Liver (tissue), 9 donors: ENCODE results near the gene USP24. TPM values are rescaled to one million over a fixed set of nuclear protein-coding genes. Genes with fewer than 3 reads are reported as not detected.
"Not testable (repeated sequence)": the region's sequence is repeated elsewhere in the genome, so short reads cannot be mapped to it uniquely, and the experiment has no call there.

ENCODE experiments used
- DNase-seq: peaks from one replicate; pipeline ENCODE4 v3.0.0-alpha.2; 2017; ENCODE audit warnings: low spot score
- H3K27ac ChIP-seq, 2 donors: one replicate each; pipeline ENCODE4 v1.7.0; 2013; ENCODE audit warnings: inconsistent platforms in 2 of 2, low read length in 2 of 2, control low read depth in 1 of 2, low read depth in 1 of 2, mild to moderate bottlenecking in 1 of 2
- H3K27me3 ChIP-seq, 4 donors: one replicate each; pipeline versions ENCODE4 v1.6.1 to v1.7.0; 2013; ENCODE audit warnings: low read length in 3 of 4, inconsistent platforms in 1 of 4, mild to moderate bottlenecking in 1 of 4, moderate library complexity in 1 of 4; ENCODE audit not compliant: control insufficient read depth in 4 of 4, insufficient read depth in 4 of 4
- H3K36me3 ChIP-seq, 4 donors: one replicate each; pipeline versions ENCODE4 v1.6.1 to v1.7.0; 2013; ENCODE audit warnings: low read length in 3 of 4, mild to moderate bottlenecking in 3 of 4, low read depth in 1 of 4, moderate library complexity in 1 of 4; ENCODE audit not compliant: control insufficient read depth in 4 of 4, insufficient read depth in 3 of 4
- H3K4me1 ChIP-seq, 4 donors: one replicate each; pipeline versions ENCODE4 v1.6.1 to v1.7.0; 2013; ENCODE audit warnings: low read length in 3 of 4, mild to moderate bottlenecking in 3 of 4, moderate library complexity in 1 of 4; ENCODE audit not compliant: control insufficient read depth in 4 of 4, insufficient read depth in 4 of 4
- H3K4me3 ChIP-seq, 3 donors: one replicate each; pipeline versions ENCODE4 v1.6.1 to v1.7.0; 2013; ENCODE audit warnings: low read length in 3 of 3, control low read depth in 1 of 3, low read depth in 1 of 3, mild to moderate bottlenecking in 1 of 3
- H3K9ac ChIP-seq, 2 donors: one replicate each; pipeline ENCODE4 v1.7.0; 2013; ENCODE audit warnings: low read length in 2 of 2, mild to moderate bottlenecking in 2 of 2, moderate library complexity in 2 of 2, control low read depth in 1 of 2, low read depth in 1 of 2
- H3K9me3 ChIP-seq, 4 donors: one replicate each; pipeline versions ENCODE4 v1.6.1 to v1.7.0; 2013; ENCODE audit warnings: low read length in 3 of 4; ENCODE audit not compliant: control insufficient read depth in 4 of 4
- FOXA2 ChIP-seq: IDR thresholded peaks from 2 replicates; pipeline ENCODE4 v1.6.1; 2016; ENCODE audit warnings: antibody characterized with exemption
- GABPA ChIP-seq, 2 donors: IDR thresholded peaks in 1 of 2; conservative IDR thresholded peaks in 1 of 2; 2 replicates each; pipeline ENCODE4 v1.6.1; 2016; ENCODE audit warnings: antibody characterized with exemption in 2 of 2, mild to moderate bottlenecking in 1 of 2, moderate library complexity in 1 of 2
- JUND ChIP-seq, 2 donors: IDR thresholded peaks; 2 replicates each; pipeline ENCODE4 v1.6.1; 2016; ENCODE audit warnings: antibody characterized with exemption in 2 of 2
- NR2F2 ChIP-seq: IDR thresholded peaks from 2 replicates; pipeline ENCODE4 v1.6.1; 2016; ENCODE audit warnings: antibody characterized with exemption
- RAD21 ChIP-seq, 2 donors: IDR thresholded peaks; 2 replicates each; pipeline ENCODE4 v1.6.1; 2016; ENCODE audit warnings: antibody characterized with exemption in 2 of 2, mild to moderate bottlenecking in 2 of 2
- SP1 ChIP-seq: IDR thresholded peaks from 2 replicates; pipeline ENCODE4 v1.6.1; 2018; ENCODE audit warnings: antibody characterized with exemption, mild to moderate bottlenecking
- TAF1 ChIP-seq: conservative IDR thresholded peaks from 2 replicates; pipeline ENCODE4 v1.6.1; 2016; ENCODE audit warnings: antibody characterized with exemption, mild to moderate bottlenecking
- WGBS: extraction: QIAGEN DNeasy Blood & Tissue Kit; methylation state at CpG from one replicate; pipeline ENCODE4 v1.1.7; 2013; 5-methylcytosine and 5-hydroxymethylcytosine counted together
- polyA plus RNA-seq, 2 donors: library from polyadenylated mRNA; stranded (reverse) in 1 of 2; unstranded in 1 of 2; fragments of 200-250 nt in 1 of 2; fragments of >200 nt in 1 of 2; fragmentation: Nextera tagmentation in 1 of 2; extraction: Ambion mirVana in 1 of 2; gene quantifications; one replicate each; pipeline versions ENCODE4 v1.2.1 to v1.2.3, GENCODE V29; 2013 to 2015
- total RNA-seq, 2 donors: library from RNA; depleted of rRNA; stranded (reverse); fragments of >200 nt; gene quantifications; one replicate each; pipeline ENCODE4 v1.2.3, GENCODE V29; 2014
- TF ChIP-seq, protein P1 (sequence below): IDR thresholded peaks from 2 replicates; pipeline ENCODE4 v1.6.1; 2016; ENCODE audit warnings: antibody characterized with exemption
- TF ChIP-seq, protein P2 (sequence below): IDR thresholded peaks from 2 replicates; pipeline ENCODE4 v1.6.1; 2016; ENCODE audit warnings: antibody characterized with exemption, mild to moderate bottlenecking
- TF ChIP-seq, protein P3 (sequence below): fragments of 150-350 bp; IDR thresholded peaks from 2 replicates; pipeline ENCODE4 v1.5.1; 2017; ENCODE audit warnings: improper control_type of control experiment, low read depth, low read length; ENCODE audit not compliant: missing input control
- donor health status: healthy.
- donor health status: healthy.
- donor health status: healthy.
- donor health status: healthy.
- donor health status: healthy.

Gene USP24
- total and polyA plus RNA-seq, 4 donors, result 7.0 to 75.8 (median 20.3) TPM

DNA sequence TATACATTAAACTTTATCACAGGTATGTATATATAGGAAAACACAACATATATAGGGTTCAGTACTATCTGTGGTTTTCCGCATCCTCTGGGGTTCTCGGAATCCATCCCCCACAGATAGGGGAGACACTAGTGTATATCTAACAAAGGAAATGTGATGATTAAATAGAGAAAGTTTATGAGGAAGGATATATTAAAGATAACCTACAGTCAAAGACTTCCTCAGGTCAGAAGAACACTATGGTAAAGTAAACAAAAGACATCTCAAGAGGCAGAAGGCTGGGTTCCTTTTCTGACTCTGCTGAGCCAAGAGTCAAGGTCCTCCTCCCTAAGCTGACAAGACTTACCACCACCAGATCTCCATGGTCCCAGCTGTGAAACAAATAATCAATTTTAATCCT is 12.1 kb downstream of the USP24 start:
- H3K27me3 ChIP-seq, result no peaks in the 10 kb centered on the region
- no peaks in the 10 kb centered on the region for H3K36me3 ChIP-seq
- WGBS, result 85% methylated on average over 2 of the region's 2 CpGs
- no peaks in the 10 kb centered on the region for H3K9me3 ChIP-seq
- TF ChIP-seq, protein P1, sequence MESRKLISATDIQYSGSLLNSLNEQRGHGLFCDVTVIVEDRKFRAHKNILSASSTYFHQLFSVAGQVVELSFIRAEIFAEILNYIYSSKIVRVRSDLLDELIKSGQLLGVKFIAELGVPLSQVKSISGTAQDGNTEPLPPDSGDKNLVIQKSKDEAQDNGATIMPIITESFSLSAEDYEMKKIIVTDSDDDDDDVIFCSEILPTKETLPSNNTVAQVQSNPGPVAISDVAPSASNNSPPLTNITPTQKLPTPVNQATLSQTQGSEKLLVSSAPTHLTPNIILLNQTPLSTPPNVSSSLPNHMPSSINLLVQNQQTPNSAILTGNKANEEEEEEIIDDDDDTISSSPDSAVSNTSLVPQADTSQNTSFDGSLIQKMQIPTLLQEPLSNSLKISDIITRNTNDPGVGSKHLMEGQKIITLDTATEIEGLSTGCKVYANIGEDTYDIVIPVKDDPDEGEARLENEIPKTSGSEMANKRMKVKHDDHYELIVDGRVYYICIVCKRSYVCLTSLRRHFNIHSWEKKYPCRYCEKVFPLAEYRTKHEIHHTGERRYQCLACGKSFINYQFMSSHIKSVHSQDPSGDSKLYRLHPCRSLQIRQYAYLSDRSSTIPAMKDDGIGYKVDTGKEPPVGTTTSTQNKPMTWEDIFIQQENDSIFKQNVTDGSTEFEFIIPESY, result no peak
- TF ChIP-seq NR2F2, result peak; percentile 7
- TF ChIP-seq, protein P2, sequence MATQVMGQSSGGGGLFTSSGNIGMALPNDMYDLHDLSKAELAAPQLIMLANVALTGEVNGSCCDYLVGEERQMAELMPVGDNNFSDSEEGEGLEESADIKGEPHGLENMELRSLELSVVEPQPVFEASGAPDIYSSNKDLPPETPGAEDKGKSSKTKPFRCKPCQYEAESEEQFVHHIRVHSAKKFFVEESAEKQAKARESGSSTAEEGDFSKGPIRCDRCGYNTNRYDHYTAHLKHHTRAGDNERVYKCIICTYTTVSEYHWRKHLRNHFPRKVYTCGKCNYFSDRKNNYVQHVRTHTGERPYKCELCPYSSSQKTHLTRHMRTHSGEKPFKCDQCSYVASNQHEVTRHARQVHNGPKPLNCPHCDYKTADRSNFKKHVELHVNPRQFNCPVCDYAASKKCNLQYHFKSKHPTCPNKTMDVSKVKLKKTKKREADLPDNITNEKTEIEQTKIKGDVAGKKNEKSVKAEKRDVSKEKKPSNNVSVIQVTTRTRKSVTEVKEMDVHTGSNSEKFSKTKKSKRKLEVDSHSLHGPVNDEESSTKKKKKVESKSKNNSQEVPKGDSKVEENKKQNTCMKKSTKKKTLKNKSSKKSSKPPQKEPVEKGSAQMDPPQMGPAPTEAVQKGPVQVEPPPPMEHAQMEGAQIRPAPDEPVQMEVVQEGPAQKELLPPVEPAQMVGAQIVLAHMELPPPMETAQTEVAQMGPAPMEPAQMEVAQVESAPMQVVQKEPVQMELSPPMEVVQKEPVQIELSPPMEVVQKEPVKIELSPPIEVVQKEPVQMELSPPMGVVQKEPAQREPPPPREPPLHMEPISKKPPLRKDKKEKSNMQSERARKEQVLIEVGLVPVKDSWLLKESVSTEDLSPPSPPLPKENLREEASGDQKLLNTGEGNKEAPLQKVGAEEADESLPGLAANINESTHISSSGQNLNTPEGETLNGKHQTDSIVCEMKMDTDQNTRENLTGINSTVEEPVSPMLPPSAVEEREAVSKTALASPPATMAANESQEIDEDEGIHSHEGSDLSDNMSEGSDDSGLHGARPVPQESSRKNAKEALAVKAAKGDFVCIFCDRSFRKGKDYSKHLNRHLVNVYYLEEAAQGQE, result no peak
- TF ChIP-seq SP1, result no peak
- TF ChIP-seq TAF1, result no peak
- no peak for TF ChIP-seq JUND (IDR thresholded peaks at IDR 0.05)
- no peak overlapping the region for H3K27ac ChIP-seq
- no peak for DNase-seq
- no peak overlapping the region for H3K4me3 ChIP-seq
- peaks cover 0 to 6% (median 0%) of the 10 kb centered on the region in 4 donors for H3K4me1 ChIP-seq
- H3K9ac ChIP-seq, result no peak overlapping the region

DNA sequence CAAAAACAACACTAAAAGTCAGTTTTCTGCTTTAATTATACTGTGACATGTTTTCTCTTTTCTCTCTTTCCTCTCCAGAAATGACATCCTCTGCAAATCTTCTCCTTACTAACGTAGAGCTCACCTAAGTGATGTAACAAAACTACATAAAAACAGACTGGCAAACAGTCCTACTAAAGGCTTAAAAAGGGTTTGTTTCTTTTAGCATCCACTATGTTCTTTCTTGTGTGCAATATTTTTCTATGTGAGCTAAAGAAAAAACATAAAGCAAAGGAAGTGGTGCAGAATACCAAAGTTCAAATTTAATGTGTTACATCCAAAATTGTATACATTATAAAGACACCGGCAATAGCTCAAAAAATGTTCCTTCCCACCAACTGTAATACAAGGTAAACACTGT is 14.5 kb downstream of the USP24 start:
- no peak overlapping the region for H3K9ac ChIP-seq
- no peak overlapping the region for H3K4me3 ChIP-seq
- DNase-seq, result no peak
- TF ChIP-seq, protein P3, sequence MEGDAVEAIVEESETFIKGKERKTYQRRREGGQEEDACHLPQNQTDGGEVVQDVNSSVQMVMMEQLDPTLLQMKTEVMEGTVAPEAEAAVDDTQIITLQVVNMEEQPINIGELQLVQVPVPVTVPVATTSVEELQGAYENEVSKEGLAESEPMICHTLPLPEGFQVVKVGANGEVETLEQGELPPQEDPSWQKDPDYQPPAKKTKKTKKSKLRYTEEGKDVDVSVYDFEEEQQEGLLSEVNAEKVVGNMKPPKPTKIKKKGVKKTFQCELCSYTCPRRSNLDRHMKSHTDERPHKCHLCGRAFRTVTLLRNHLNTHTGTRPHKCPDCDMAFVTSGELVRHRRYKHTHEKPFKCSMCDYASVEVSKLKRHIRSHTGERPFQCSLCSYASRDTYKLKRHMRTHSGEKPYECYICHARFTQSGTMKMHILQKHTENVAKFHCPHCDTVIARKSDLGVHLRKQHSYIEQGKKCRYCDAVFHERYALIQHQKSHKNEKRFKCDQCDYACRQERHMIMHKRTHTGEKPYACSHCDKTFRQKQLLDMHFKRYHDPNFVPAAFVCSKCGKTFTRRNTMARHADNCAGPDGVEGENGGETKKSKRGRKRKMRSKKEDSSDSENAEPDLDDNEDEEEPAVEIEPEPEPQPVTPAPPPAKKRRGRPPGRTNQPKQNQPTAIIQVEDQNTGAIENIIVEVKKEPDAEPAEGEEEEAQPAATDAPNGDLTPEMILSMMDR, result no peak
- TF ChIP-seq GABPA (IDR thresholded peaks at IDR 0.05 in 1 of 2, conservative IDR thresholded peaks at IDR 0.05 in 1 of 2), result no peak
- no peak for TF ChIP-seq SP1
- no peak for TF ChIP-seq RAD21 (IDR thresholded peaks at IDR 0.05)
- no peak for TF ChIP-seq NR2F2
- TF ChIP-seq FOXA2, result no peak
- no peaks in the 10 kb centered on the region for H3K36me3 ChIP-seq
- H3K4me1 ChIP-seq, result peaks cover 0 to 6% (median under 1%) of the 10 kb centered on the region in 4 donors
- no peaks in the 10 kb centered on the region for H3K27me3 ChIP-seq
- no peaks in the 10 kb centered on the region for H3K9me3 ChIP-seq
- 88% methylated on average over 2 of the region's 2 CpGs for WGBS
- H3K27ac ChIP-seq, result no peak overlapping the region

DNA sequence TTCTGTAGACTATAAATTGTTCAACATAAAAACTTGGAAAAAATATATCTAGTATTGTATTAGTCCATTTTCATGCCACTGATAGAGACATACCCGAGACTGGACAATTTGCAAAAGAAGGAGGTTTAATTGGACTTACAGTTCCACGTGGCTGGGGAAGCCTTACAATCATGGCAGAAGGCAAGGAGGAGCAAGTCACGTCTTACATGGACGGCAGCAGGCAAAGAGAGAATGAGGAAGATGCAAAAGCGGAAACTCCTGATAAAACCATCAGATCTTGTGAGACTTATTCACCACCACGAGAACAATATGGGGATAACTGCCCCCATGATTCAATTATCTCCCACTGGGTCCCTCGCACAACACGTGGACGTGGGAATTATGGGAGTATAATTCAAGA is 15.4 kb downstream of the USP24 start:
- H3K36me3 ChIP-seq, H3K4me3 ChIP-seq, H3K4me1 ChIP-seq, H3K9me3 ChIP-seq, H3K27ac ChIP-seq, DNase-seq, H3K27me3 ChIP-seq, H3K9ac ChIP-seq: not testable (repeated sequence)
- WGBS, result 92% methylated on average over 9 of the region's 9 CpGs
